ENCODE data around the gene ZFHX3.

DNA sequence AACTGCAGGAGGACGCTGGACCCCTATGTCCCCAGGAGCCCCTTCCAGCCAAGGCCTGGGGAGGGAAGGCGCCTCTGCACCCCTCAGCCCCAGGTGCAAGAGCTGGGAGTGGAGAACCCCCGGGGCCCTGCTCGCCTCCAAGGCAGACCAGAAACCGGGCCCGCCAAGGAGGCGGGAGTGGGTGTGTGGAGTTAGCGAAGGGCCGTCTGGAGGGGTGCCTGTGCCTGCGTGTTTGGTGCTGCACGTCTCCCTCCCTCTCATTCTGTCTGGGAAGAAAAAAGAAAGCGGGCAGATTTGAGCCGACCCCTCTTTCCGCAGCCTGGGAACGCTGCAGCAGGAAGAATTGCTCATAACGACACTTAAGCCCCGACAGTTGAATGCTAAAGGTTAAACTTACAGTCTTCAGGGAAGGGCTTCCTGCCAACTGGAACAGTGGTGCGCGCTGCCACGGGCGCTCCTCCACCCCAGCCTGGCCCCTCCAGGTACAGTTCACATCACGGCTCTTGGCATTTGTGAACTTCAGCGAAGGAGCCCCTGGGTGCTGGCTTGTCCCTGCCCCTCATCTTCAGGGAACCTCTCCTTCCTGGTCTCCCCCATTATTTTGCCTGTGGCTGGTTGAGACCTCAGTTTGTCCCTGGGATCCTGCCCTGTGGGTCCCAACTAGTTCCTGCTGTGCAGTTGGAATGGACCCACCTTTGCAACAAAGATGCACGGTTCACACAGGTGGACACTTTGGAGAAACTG, 19.2 kb upstream of the ZFHX3 start:
- TF ChIP-seq, protein P1, sequence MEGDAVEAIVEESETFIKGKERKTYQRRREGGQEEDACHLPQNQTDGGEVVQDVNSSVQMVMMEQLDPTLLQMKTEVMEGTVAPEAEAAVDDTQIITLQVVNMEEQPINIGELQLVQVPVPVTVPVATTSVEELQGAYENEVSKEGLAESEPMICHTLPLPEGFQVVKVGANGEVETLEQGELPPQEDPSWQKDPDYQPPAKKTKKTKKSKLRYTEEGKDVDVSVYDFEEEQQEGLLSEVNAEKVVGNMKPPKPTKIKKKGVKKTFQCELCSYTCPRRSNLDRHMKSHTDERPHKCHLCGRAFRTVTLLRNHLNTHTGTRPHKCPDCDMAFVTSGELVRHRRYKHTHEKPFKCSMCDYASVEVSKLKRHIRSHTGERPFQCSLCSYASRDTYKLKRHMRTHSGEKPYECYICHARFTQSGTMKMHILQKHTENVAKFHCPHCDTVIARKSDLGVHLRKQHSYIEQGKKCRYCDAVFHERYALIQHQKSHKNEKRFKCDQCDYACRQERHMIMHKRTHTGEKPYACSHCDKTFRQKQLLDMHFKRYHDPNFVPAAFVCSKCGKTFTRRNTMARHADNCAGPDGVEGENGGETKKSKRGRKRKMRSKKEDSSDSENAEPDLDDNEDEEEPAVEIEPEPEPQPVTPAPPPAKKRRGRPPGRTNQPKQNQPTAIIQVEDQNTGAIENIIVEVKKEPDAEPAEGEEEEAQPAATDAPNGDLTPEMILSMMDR (IDR thresholded peaks at IDR 0.05), result no peak
- no peak for TF ChIP-seq POLR2A (IDR thresholded peaks at IDR 0.05)

Data from testis (tissue), 2 donors.